Endothelial cell (in vitro differentiated cells): ENCODE results near the gene THYN1. TPM values are rescaled to one million over a fixed set of nuclear protein-coding genes. Genes with fewer than 3 reads are reported as not detected.

ENCODE experiments used
- DNase-seq: peaks from one replicate; pipeline ENCODE4 v3.0.0; 2021; ENCODE audit warnings: low spot score
- H3K27ac Mint-ChIP-seq: one replicate; pipeline ENCODE4 v1.8.0; 2021; ENCODE audit warnings: mixed read lengths, inconsistent platforms; ENCODE audit not compliant: unreplicated experiment
- H3K27me3 Mint-ChIP-seq: one replicate; pipeline ENCODE4 v1.8.0; 2021; ENCODE audit warnings: mild to moderate bottlenecking, moderate library complexity, mixed read lengths, inconsistent platforms; ENCODE audit not compliant: unreplicated experiment
- H3K36me3 Mint-ChIP-seq: one replicate; pipeline ENCODE4 v1.8.0; 2021; ENCODE audit warnings: mild to moderate bottlenecking, low read depth, mixed read lengths, inconsistent platforms; ENCODE audit not compliant: unreplicated experiment
- H3K4me1 Mint-ChIP-seq: one replicate; pipeline ENCODE4 v1.8.0; 2021; ENCODE audit warnings: mild to moderate bottlenecking, mixed read lengths, inconsistent platforms; ENCODE audit not compliant: unreplicated experiment
- H3K4me3 Mint-ChIP-seq: one replicate; pipeline ENCODE4 v1.8.0; 2021; ENCODE audit warnings: mild to moderate bottlenecking, mixed read lengths, inconsistent platforms; ENCODE audit not compliant: unreplicated experiment
- H3K9me3 Mint-ChIP-seq: one replicate; pipeline ENCODE4 v1.8.0; 2021; ENCODE audit warnings: mixed read lengths, inconsistent platforms; ENCODE audit not compliant: unreplicated experiment
- total RNA-seq: library from RNA; stranded (reverse); fragmentation: NEBNext Ultra II Directional; extraction: Animal tissue kit (Norgen Biotek cat#: 25700); gene quantifications from one replicate; pipeline ENCODE4 v1.2.1, GENCODE V29; 2021; ENCODE audit not compliant: unreplicated experiment
- TF ChIP-seq, protein P1 (sequence below): fragments of 200-600 bp; sonication (generic); IDR thresholded peaks from one replicate; pipeline ENCODE4 v1.5.0; 2021; ENCODE audit warnings: antibody characterized with exemption; ENCODE audit not compliant: unreplicated experiment

The THYN1 gene
- total RNA-seq, 1 donor from 2014 or later, result 42.5 TPM

GRCh38 chr11:134244593-134244992 lies 8.6 kb downstream of the THYN1 start:
- Mint-ChIP-seq H3K27me3 (peaks cover 2% of the 10 kb centered on the region), H3K4me1 (peaks cover 2% of the 10 kb centered on the region), H3K27ac (no peak overlapping the region), H3K36me3 (peaks cover 60% of the 10 kb centered on the region), H3K9me3 (no peaks in the 10 kb centered on the region), H3K4me3 (no peak overlapping the region)
- DNase-seq, result peak; percentile 29
- TF ChIP-seq, protein P1, sequence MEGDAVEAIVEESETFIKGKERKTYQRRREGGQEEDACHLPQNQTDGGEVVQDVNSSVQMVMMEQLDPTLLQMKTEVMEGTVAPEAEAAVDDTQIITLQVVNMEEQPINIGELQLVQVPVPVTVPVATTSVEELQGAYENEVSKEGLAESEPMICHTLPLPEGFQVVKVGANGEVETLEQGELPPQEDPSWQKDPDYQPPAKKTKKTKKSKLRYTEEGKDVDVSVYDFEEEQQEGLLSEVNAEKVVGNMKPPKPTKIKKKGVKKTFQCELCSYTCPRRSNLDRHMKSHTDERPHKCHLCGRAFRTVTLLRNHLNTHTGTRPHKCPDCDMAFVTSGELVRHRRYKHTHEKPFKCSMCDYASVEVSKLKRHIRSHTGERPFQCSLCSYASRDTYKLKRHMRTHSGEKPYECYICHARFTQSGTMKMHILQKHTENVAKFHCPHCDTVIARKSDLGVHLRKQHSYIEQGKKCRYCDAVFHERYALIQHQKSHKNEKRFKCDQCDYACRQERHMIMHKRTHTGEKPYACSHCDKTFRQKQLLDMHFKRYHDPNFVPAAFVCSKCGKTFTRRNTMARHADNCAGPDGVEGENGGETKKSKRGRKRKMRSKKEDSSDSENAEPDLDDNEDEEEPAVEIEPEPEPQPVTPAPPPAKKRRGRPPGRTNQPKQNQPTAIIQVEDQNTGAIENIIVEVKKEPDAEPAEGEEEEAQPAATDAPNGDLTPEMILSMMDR, result peak; percentile 66

- Mint-ChIP-seq H3K27me3 (peaks cover 2% of the 10 kb centered on the region), H3K4me3 (no peak overlapping the region), H3K9me3 (no peaks in the 10 kb centered on the region), H3K27ac (no peak overlapping the region), H3K36me3 (peaks cover 60% of the 10 kb centered on the region), H3K4me1 (no peaks in the 10 kb centered on the region)
- TF ChIP-seq, protein P1, result no peak
- no peak for DNase-seq
Measured at GRCh38 chr11:134243913-134244312, 9.2 kb downstream of the THYN1 start.

DNA sequence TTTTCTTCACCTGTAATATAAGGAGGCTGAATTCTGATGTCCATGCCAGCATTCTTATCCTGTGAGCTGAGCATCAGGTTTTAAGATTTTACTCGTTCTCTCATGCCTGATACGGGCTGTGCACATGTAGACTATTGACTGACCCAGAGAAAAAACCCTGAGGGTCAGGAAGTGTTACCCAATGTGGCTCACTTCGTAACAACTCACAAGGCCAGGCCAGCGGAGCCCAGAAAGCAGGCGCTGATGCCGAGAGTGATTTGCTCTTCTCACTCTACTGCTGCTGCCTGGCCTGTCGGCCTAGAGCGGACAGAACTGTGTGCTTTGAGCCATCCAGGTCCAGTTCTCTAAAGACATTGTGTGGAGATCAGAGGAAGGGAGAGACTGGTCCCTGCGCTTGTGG lies 10.8 kb downstream of the THYN1 start:
- DNase-seq, result no peak
- TF ChIP-seq, protein P1, result no peak
- peaks cover 55% of the 10 kb centered on the region for H3K36me3 Mint-ChIP-seq
- peak overlapping the region; percentile 63 for H3K4me3 Mint-ChIP-seq
- no peak overlapping the region for H3K27ac Mint-ChIP-seq
- peaks cover 2% of the 10 kb centered on the region for H3K4me1 Mint-ChIP-seq
- peaks cover 4% of the 10 kb centered on the region for H3K27me3 Mint-ChIP-seq
- no peaks in the 10 kb centered on the region for H3K9me3 Mint-ChIP-seq

GRCh38 chr11:134240592-134240991 lies 12.6 kb downstream of the THYN1 start:
- DNase-seq, result no peak
- no peak overlapping the region for H3K27ac Mint-ChIP-seq
- TF ChIP-seq, protein P1, result no peak

GRCh38 chr11:134238956-134239355 lies 14.2 kb downstream of the THYN1 start:
- Mint-ChIP-seq H3K27me3 (peaks cover 2% of the 10 kb centered on the region), H3K4me3 (no peak overlapping the region), H3K9me3 (no peaks in the 10 kb centered on the region), H3K27ac (no peak overlapping the region), H3K36me3 (peaks cover 61% of the 10 kb centered on the region), H3K4me1 (peaks cover 2% of the 10 kb centered on the region)
- TF ChIP-seq, protein P1, result no peak
- no peak for DNase-seq

More at GRCh38 chr11:134240592-134240991, 12.6 kb downstream of the THYN1 start:
- H3K4me1 Mint-ChIP-seq, result peaks cover 2% of the 10 kb centered on the region
- peaks cover 4% of the 10 kb centered on the region for H3K27me3 Mint-ChIP-seq
- peaks cover 60% of the 10 kb centered on the region for H3K36me3 Mint-ChIP-seq
- H3K9me3 Mint-ChIP-seq, result no peaks in the 10 kb centered on the region
- no peak overlapping the region for H3K4me3 Mint-ChIP-seq
